Peyer's patch (tissue), 4 donors: Measurements from ENCODE around the gene BICRAL. TPM values are rescaled to one million over a fixed set of nuclear protein-coding genes. Genes with fewer than 3 reads are reported as not detected.
"Not testable (repeated sequence)": the region's sequence is repeated elsewhere in the genome, so short reads cannot be mapped to it uniquely, and the experiment has no call there.

Experiments
- DNase-seq, 3 donors: peaks; one replicate each; pipeline ENCODE4 v3.0.0-alpha.2; 2017 to 2019
- H3K27ac ChIP-seq, 4 donors: fragments of 200-600 bp; sonication (generic); one replicate each; pipeline ENCODE4 v1.5.1; 2016 to 2019
- H3K27me3 ChIP-seq, 2 donors: fragments of 200-600 bp; sonication (generic); one replicate each; pipeline ENCODE4 v1.5.1; 2019
- H3K36me3 ChIP-seq, 3 donors: fragments of 200-600 bp; sonication (generic); one replicate each; pipeline ENCODE4 v1.5.1; 2016 to 2019
- H3K4me1 ChIP-seq, 4 donors: fragments of 200-600 bp; sonication (generic); one replicate each; pipeline ENCODE4 v1.5.1; 2016 to 2019
- H3K4me3 ChIP-seq, 4 donors: fragments of 200-600 bp; sonication (generic); 1 replicate in 3 of 4; 2 replicates in 1 of 4; pipeline ENCODE4 v1.5.1; 2016 to 2019; ENCODE audit warnings: mild to moderate bottlenecking in 1 of 4
- H3K9me3 ChIP-seq, 4 donors: fragments of 200-600 bp; sonication (generic); one replicate each; pipeline ENCODE4 v1.5.1; 2016 to 2019; ENCODE audit warnings: mild to moderate bottlenecking in 1 of 4
- POLR2A ChIP-seq, 2 donors: fragments of 450-650 bp; IDR thresholded peaks; one replicate each; pipeline ENCODE4 v1.5.1; 2017; ENCODE audit warnings: antibody characterized with exemption in 2 of 2, mild to moderate bottlenecking in 2 of 2, moderate library complexity in 2 of 2
- total RNA-seq, 4 donors: library from RNA; depleted of rRNA; stranded (reverse); fragments of >200 nt; gene quantifications; one replicate each; pipeline ENCODE4 v1.1.0, GENCODE V29; 2016
- TF ChIP-seq, protein P1 (sequence below), 6 experiments: fragments of 450-650 bp in 4 of 6; fragments of 200-600 bp in 2 of 6; sonication (generic) in 1 of 6; IDR thresholded peaks; one replicate each; pipeline ENCODE4 v1.5.1; 2017 to 2019; ENCODE audit warnings: antibody characterized with exemption in 6 of 6, mild to moderate bottlenecking in 3 of 6, moderate library complexity in 1 of 6

BICRAL gene
- total RNA-seq, 4 donors from 2014 or later, result 15.3 to 20.1 (median 17.1) TPM

DNA sequence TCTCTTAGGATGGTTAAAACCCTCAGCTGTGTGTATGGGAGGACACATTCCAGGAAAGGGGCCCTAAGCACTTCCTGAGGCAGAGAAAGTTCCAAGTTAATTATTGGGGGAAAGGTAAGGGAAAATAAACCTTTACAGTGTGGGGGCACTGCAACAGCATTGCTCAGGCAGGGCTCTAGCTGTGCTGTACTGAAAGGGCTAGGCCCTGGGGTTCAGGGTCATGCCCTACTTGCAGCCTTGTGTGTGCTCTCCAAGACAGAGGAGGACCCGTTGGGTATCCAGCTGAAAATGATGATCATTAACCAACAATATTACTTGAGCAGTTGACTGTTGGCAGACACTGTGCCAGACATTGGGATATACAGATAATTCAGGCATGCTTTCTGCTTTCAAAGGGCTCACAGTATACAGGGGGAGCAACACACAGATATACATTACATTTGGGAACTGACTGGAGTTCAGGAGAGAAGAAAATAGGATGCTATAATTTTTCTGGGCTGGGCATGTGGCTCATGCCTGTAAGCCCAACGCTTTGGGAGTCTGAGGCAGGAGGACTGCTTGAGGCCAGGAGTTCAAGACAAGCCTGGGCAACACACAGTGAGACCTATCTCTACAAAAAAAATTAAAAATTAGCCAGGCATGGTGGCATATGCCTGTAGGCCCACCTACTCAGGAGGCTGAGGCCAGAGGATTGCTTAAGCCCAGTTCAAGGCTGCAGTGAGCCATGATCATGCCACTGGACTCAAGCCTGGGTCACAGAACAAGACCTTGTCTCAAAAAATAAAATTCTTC, 88.5 kb downstream of the BICRAL start:
- DNase-seq, result no peak
- peaks cover 0 to 33% (median 0%) of the 10 kb centered on the region in 3 donors for H3K36me3 ChIP-seq

DNA sequence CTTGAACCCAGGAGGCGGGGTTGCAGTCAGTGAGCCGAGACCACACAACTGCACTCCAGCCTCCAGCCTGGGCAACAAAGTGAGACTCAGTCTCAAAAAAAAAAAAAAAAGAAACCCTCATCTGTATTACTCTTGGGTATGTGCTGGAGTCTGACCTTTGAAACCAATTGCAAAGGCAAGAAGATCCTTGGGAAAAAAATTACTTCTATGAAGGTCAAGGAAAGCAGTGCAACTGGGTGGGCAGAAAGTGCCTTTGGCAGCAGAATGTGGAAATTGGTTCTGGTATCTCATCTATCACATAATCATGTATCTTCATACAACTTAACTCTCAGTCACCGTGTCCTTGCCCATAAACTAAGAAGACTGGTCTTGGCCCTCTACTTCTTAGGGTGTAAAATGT, 89.9 kb downstream of the BICRAL start:
- Histone ChIP-seq H3K27ac (no peak overlapping the region), H3K36me3 (peaks cover 0 to 21% (median 0%) of the 10 kb centered on the region in 3 donors), H3K27me3 (no peaks in the 10 kb centered on the region), H3K4me1 (no peaks in the 10 kb centered on the region), H3K9me3 (no peaks in the 10 kb centered on the region), H3K4me3 (no peak overlapping the region)
- TF ChIP-seq, protein P1, sequence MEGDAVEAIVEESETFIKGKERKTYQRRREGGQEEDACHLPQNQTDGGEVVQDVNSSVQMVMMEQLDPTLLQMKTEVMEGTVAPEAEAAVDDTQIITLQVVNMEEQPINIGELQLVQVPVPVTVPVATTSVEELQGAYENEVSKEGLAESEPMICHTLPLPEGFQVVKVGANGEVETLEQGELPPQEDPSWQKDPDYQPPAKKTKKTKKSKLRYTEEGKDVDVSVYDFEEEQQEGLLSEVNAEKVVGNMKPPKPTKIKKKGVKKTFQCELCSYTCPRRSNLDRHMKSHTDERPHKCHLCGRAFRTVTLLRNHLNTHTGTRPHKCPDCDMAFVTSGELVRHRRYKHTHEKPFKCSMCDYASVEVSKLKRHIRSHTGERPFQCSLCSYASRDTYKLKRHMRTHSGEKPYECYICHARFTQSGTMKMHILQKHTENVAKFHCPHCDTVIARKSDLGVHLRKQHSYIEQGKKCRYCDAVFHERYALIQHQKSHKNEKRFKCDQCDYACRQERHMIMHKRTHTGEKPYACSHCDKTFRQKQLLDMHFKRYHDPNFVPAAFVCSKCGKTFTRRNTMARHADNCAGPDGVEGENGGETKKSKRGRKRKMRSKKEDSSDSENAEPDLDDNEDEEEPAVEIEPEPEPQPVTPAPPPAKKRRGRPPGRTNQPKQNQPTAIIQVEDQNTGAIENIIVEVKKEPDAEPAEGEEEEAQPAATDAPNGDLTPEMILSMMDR (IDR thresholded peaks at IDR 0.05), result no peak
- TF ChIP-seq POLR2A (IDR thresholded peaks at IDR 0.05), result no peak
- DNase-seq, result no peak

More for the DNA sequence above, 88.5 kb downstream of the BICRAL start:
- TF ChIP-seq, protein P1 (IDR thresholded peaks at IDR 0.05), result no peak
- TF ChIP-seq POLR2A (IDR thresholded peaks at IDR 0.05), result no peak
- Histone ChIP-seq H3K4me1 (no peaks in the 10 kb centered on the region), H3K27me3 (no peaks in the 10 kb centered on the region), H3K9me3 (no peaks in the 10 kb centered on the region), H3K27ac (no peak overlapping the region), H3K4me3 (no peak overlapping the region)

DNA sequence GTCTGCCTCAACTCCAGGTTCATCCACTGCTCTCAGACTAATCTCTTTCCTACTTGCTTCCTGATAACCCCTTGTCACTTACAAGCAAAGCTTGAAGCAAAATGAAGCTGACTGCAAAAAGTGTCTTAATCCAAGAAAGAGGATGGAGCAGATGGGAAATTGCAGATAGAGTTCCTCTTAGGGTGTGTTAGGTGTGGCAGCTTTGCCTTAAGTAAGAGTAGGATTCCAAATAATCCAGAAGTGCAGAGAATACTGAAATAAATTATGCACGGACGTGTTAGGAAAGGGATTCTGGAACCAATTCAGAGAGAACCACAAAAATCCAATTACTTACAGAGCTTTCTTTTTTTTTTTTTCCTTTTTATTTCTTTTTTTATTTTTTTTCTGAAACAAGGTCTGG, 91.5 kb downstream of the BICRAL start:
- Histone ChIP-seq H3K27ac (no peak overlapping the region), H3K9me3 (no peaks in the 10 kb centered on the region), H3K36me3 (peaks cover 0 to 6% (median 0%) of the 10 kb centered on the region in 3 donors), H3K4me3 (no peak overlapping the region), H3K27me3 (no peaks in the 10 kb centered on the region), H3K4me1 (peaks cover 0 to 8% (median 0%) of the 10 kb centered on the region in 4 donors)
- DNase-seq, result no peak
- TF ChIP-seq, protein P1 (IDR thresholded peaks at IDR 0.05), result no peak
- no peak for TF ChIP-seq POLR2A (IDR thresholded peaks at IDR 0.05)

DNA sequence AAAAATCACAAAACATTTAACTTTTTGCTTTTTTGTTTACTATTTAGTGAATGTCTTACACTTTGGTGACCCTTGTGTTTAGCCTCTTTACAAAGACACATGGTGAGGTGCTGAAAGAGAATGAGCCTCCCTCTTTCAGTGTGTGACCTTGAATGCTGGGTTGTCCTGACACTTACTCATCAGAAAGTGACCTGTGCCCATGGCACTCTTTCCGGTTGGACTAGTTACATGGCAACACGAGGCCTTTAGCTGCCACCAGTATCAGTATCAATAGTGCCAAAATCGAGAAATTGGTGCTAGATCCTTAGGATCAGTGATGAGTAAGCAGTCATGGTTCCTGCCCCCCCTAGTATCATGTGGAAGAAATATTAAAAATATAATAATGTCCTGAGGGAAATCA, 95.8 kb downstream of the BICRAL start:
- peaks cover 0 to 29% (median 0%) of the 10 kb centered on the region in 4 donors for H3K4me1 ChIP-seq
- H3K4me3 ChIP-seq, result no peak overlapping the region
- H3K27me3 ChIP-seq, result no peaks in the 10 kb centered on the region
- H3K36me3 ChIP-seq, result peaks cover 0 to 16% (median 0%) of the 10 kb centered on the region in 3 donors
- no peaks in the 10 kb centered on the region for H3K9me3 ChIP-seq
- H3K27ac ChIP-seq, result peak overlapping the region in 1 of 4 donors; percentile 6
- no peak for TF ChIP-seq POLR2A (IDR thresholded peaks at IDR 0.05)
- peak in 1 of 3 donors; percentile 61 for DNase-seq

DNA sequence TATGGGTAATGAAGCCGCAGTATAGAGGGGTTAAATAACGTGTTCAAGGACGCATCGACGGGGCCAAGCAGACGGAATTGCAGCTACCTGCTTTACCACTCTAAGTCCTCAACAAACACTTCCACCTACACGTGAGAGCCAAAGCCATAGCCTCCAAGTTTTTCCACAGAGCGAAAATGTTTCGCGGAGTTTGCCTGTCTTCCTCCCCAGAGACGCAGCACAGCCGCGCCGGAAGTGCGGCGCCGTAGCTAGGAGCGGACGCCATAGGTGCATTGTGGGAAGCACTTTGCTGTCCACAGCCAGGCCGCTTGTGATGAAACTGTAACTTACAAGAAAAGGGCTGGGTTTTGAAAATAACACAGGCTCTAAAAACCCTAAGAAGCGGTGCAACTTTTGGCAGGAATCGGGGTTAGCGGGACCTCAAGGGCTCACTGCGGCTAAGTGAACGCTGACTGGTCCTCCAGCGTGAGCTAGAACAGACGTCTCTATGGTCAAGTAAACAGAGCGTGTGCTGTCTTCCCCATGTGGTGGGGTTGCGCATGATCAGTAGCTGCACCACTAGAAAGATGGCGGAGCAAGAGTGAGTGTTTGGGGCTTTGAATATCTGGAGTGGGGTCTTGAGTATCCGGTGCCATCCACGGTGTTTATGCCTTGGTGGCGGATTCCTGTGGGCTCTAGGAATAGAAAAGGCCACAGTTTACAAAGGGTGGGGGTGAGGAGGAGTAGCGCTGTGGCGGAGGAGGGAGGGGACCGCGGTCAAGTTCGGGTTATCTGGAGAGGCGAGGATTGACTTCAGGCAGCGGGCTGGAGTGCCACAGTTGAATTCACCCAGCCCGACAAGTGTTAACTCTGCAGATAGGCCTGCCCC, 97.8 kb downstream of the BICRAL start, which contains the start of gene RPL7L1:
RPL7L1 (plus strand) TSS at position 245 of the 868 bp plus-strand sequence; CDS start at position 540, 295 bp downstream.
- peak; percentile 81 to 93 (median 87) for DNase-seq
- Histone ChIP-seq H3K36me3 (peaks cover 0 to 35% (median 0%) of the 10 kb centered on the region in 3 donors), H3K27ac (peak within 1 kb of the TSS; percentile 89 to 95 (median 92)), H3K4me1 (peaks cover 0 to 29% (median 0%) of the 10 kb centered on the region in 4 donors), H3K27me3 (no peaks in the 10 kb centered on the region), H3K4me3 (peak within 1 kb of the TSS; percentile 63 to 85 (median 66)), H3K9me3 (no peaks in the 10 kb centered on the region)
- TF ChIP-seq, protein P1 (IDR thresholded peaks at IDR 0.05), result peak in 3 of 6 experiments; percentile 39 to 48 (median 45)
- peak in 1 of 2 donors; percentile 47 for TF ChIP-seq POLR2A (IDR thresholded peaks at IDR 0.05)

DNA sequence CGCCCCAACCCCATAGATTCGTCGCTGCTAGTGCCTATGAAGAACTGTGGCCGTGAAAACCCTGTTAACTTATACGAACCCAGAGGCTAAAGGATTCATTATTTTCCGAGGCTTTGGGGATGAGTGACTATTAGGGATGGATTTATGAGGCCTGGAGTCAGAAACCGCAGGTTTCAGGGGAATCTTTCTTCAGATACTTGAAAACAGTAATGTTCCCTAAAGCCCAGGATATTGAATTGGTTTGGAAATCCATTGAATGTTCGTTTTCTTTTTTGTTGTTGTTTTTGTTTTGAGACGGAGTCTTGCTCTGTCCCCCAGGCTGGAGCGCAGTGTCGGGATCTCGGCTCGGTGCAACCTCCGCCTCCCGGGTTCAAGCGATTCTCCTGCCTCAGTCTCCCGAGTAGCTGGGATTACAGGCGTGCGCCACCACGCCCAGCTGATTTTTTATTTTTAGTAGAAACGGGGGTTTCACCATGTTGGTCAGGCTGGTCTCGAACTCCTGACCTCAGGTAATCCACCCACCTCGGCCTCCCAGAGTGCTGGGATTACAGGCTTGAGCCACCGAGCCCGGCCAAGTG, 98.5 kb downstream of the BICRAL start:
- not testable (repeated sequence) for H3K9me3 ChIP-seq, DNase-seq, H3K27me3 ChIP-seq
- peaks cover 0 to 42% (median 0%) of the 10 kb centered on the region in 3 donors for H3K36me3 ChIP-seq
- peak overlapping the region; percentile 89 to 95 (median 92) for H3K27ac ChIP-seq
- peaks cover 0 to 29% (median 0%) of the 10 kb centered on the region in 4 donors for H3K4me1 ChIP-seq
- peak overlapping the region; percentile 63 to 85 (median 66) for H3K4me3 ChIP-seq

DNA sequence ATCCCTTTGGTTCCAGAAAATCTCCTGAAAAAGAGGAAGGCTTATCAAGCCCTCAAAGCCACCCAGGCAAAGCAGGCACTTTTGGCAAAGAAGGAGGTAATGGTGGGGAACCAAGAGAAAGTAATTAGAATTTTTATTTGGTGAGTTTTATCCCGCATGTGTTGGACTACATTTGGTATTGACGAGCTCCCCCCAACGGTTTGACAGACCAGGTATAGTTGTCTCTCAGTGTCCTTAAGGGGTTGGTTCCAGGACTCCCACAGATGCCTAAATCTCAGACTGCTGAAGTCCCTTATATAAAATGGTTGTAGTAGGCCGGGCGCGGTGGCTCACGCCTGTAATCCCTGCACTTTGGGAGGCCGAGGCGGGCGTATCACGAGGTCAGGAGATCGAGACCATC, 99.0 kb downstream of the BICRAL start:
- H3K4me1 ChIP-seq, result peaks cover 0 to 29% (median 0%) of the 10 kb centered on the region in 4 donors
- H3K36me3 ChIP-seq, result peaks cover 0 to 47% (median under 1%) of the 10 kb centered on the region in 3 donors
- peak overlapping the region; percentile 63 to 85 (median 66) for H3K4me3 ChIP-seq
- H3K27ac ChIP-seq, result peak overlapping the region in 2 of 4 donors; percentile 89 to 90
- not testable (repeated sequence) for DNase-seq, H3K9me3 ChIP-seq, H3K27me3 ChIP-seq
